Stimulated activated CD8-positive, alpha-beta memory T cell treated with anti-CD3 and anti-CD28 coated beads, Interleukin-12 subunit alpha, Interleukin-12 subunit beta, amount 100 ng/mL, for 4 hours (primary cell): Measurements from ENCODE around the gene MYO3B.

ENCODE experiments used
- DNase-seq: peaks from one replicate; pipeline ENCODE4 v3.0.0-alpha.2; 2020; ENCODE audit warnings: low read depth

MYO3B gene

GRCh38 chr2:170369228-170369627 lies 191.3 kb downstream of the MYO3B start:
- DNase-seq: no peak

GRCh38 chr2:170369894-170370293 lies 191.9 kb downstream of the MYO3B start:
- DNase-seq: no peak

- no peak for DNase-seq
Measured at GRCh38 chr2:170371231-170371998, 193.5 kb downstream of the MYO3B start.

- DNase-seq: no peak
Measured at GRCh38 chr2:170375192-170375591, 197.2 kb downstream of the MYO3B start.

- no peak for DNase-seq
Measured at GRCh38 chr2:170377500-170378207, 199.7 kb downstream of the MYO3B start.

GRCh38 chr2:170380267-170380666 lies 202.3 kb downstream of the MYO3B start:
- DNase-seq: no peak

GRCh38 chr2:170381678-170382077 lies 203.7 kb downstream of the MYO3B start:
- no peak for DNase-seq

- no peak for DNase-seq
Measured at GRCh38 chr2:170386554-170386953, 208.6 kb downstream of the MYO3B start.

GRCh38 chr2:170391018-170391417 lies 213.1 kb downstream of the MYO3B start:
- DNase-seq: no peak

GRCh38 chr2:170391697-170392096 lies 213.8 kb downstream of the MYO3B start:
- no peak for DNase-seq

GRCh38 chr2:170393861-170394498 lies 216.0 kb downstream of the MYO3B start:
- no peak for DNase-seq

GRCh38 chr2:170394641-170395387 lies 216.9 kb downstream of the MYO3B start:
- no peak for DNase-seq

GRCh38 chr2:170396799-170397459 lies 219.0 kb downstream of the MYO3B start:
- DNase-seq: no peak

- DNase-seq: no peak
Measured at GRCh38 chr2:170401187-170401586, 223.2 kb downstream of the MYO3B start.

- no peak for DNase-seq
Measured at GRCh38 chr2:170404846-170405245, 226.9 kb downstream of the MYO3B start.

- DNase-seq: no peak
Measured at GRCh38 chr2:170405326-170405725, 227.4 kb downstream of the MYO3B start.

- DNase-seq: no peak
Measured at GRCh38 chr2:170408461-170409163, 230.7 kb downstream of the MYO3B start.

- DNase-seq: peak; percentile 35
Measured at GRCh38 chr2:170409164-170409535, 231.2 kb downstream of the MYO3B start.

GRCh38 chr2:170411660-170412059 lies 233.7 kb downstream of the MYO3B start:
- DNase-seq: no peak

- no peak for DNase-seq
Measured at GRCh38 chr2:170420961-170421687, 243.2 kb downstream of the MYO3B start.

- DNase-seq: no peak
Measured at GRCh38 chr2:170423919-170424318, 246.0 kb downstream of the MYO3B start.
